GM21360 (cell line): Measurements from ENCODE around the gene SPATA6L.

ENCODE experiments used
- ATAC-seq: cut with Tn5 transposase; IDR thresholded peaks from one replicate; pipeline ENCODE4 v1.9.1; 2021; ENCODE audit warnings: mild to moderate bottlenecking, moderate library complexity; ENCODE audit not compliant: unreplicated experiment

SPATA6L gene

GRCh38 chr9:4558371-4558998, 107.8 kb downstream of the SPATA6L start:
- ATAC-seq = no peak

GRCh38 chr9:4555236-4555635, 111.0 kb downstream of the SPATA6L start:
- no peak for ATAC-seq

GRCh38 chr9:4553951-4554381, 112.3 kb downstream of the SPATA6L start:
- no peak for ATAC-seq

GRCh38 chr9:4550777-4551484, 115.3 kb downstream of the SPATA6L start:
- ATAC-seq = no peak

GRCh38 chr9:4549751-4550295, 116.5 kb downstream of the SPATA6L start:
- ATAC-seq = no peak

- ATAC-seq = no peak
These were observed 117.2 kb downstream of the SPATA6L start for GRCh38 chr9:4548811-4549725.
